SK-N-SH (cell line): Measurements from ENCODE around the gene SNAI1. TPM values are rescaled to one million over a fixed set of nuclear protein-coding genes. Genes with fewer than 3 reads are reported as not detected.

Experiments used
- CTCF ChIA-PET: fragments of 300-600, 350-600 bp; formaldehyde crosslinking; extraction: SDS; loops from one replicate; lab custom pipeline; 2021; lab: Yijun Ruan, JAX
- POLR2A ChIA-PET: fragments of 350-600 bp; sonication (Branson Sonifier 250); formaldehyde crosslinking; extraction: SDS; loops from one replicate; lab custom pipeline; 2020; ENCODE audit warnings: antibody characterized with exemption, inconsistent platforms; lab: Yijun Ruan, JAX
- DNase-seq: peaks from one replicate; pipeline ENCODE4 v3.0.0; 2012
- H2AFZ ChIP-seq: fragments of 200-600 bp; sonication (generic); 2 replicates; pipeline ENCODE4 v1.8.1; 2016; ENCODE audit warnings: antibody characterized with exemption, mild to moderate bottlenecking, low read depth
- H3F3A ChIP-seq: fragments of 200-600 bp; sonication (generic); replicated peaks from 2 replicates; pipeline ENCODE3; 2016; ENCODE audit warnings: antibody characterized with exemption, mild to moderate bottlenecking; ENCODE audit not compliant: insufficient read depth
- H3K27ac ChIP-seq, 2 experiments: fragments of 200-500 bp in 1 of 2; fragments of 200-600 bp in 1 of 2; sonication (Bioruptor generic) in 1 of 2; sonication (generic), shearing (Covaris generic) in 1 of 2; 2 replicates each; pipeline versions ENCODE4 v1.5.1 to v1.6.1; 2014 to 2016; ENCODE audit warnings: low read depth in 2 of 2, inconsistent platforms in 1 of 2, low read length in 1 of 2, mild to moderate bottlenecking in 1 of 2, mixed read lengths in 1 of 2
- H3K27me3 ChIP-seq: fragments of 200-600 bp; sonication (generic), shearing (Covaris generic); 2 replicates; pipeline ENCODE4 v1.6.1; 2016; ENCODE audit warnings: mixed run types; ENCODE audit not compliant: insufficient read depth
- H3K36me3 ChIP-seq, 2 experiments: fragments of 200-500 bp in 1 of 2; fragments of 200-600 bp in 1 of 2; sonication (Bioruptor generic) in 1 of 2; sonication (generic) in 1 of 2; replicated peaks in 1 of 2; 2 replicates each; pipeline versions ENCODE3 to v1.5.1; 2014 to 2016; ENCODE audit warnings: low read length in 1 of 2, mild to moderate bottlenecking in 1 of 2; ENCODE audit not compliant: insufficient read depth in 2 of 2, control insufficient read depth in 1 of 2
- H3K4me1 ChIP-seq, 2 experiments: fragments of 200-500 bp in 1 of 2; fragments of 200-600 bp in 1 of 2; sonication (Bioruptor generic) in 1 of 2; sonication (generic), shearing (Covaris generic) in 1 of 2; 2 replicates each; pipeline versions ENCODE4 v1.5.1 to v1.6.1; 2014 to 2016; ENCODE audit warnings: low read depth in 1 of 2, low read length in 1 of 2, mixed run types in 1 of 2; ENCODE audit not compliant: insufficient read depth in 2 of 2, control insufficient read depth in 1 of 2
- H3K4me2 ChIP-seq: fragments of 200-600 bp; sonication (generic), shearing (Covaris generic); 2 replicates; pipeline ENCODE4 v1.6.1; 2017; ENCODE audit warnings: mixed run types
- H3K4me3 ChIP-seq, 2 experiments: fragments of 200-500 bp in 1 of 2; fragments of 200-600 bp in 1 of 2; sonication (Bioruptor generic) in 1 of 2; sonication (generic), shearing (Covaris generic) in 1 of 2; 2 replicates each; pipeline versions ENCODE4 v1.5.1 to v1.8.1; 2014 to 2016; ENCODE audit warnings: low read depth in 2 of 2, inconsistent platforms in 1 of 2, low read length in 1 of 2, mild to moderate bottlenecking in 1 of 2, mixed read lengths in 1 of 2, moderate library complexity in 1 of 2
- H3K79me2 ChIP-seq: fragments of 200-600 bp; sonication (generic); 2 replicates; pipeline ENCODE4 v1.8.1; 2017; ENCODE audit warnings: mild to moderate bottlenecking; ENCODE audit not compliant: insufficient read depth
- H3K9ac ChIP-seq: fragments of 200-600 bp; sonication (generic); 2 replicates; pipeline ENCODE4 v1.6.1; 2017; ENCODE audit warnings: mixed run types
- H3K9me2 ChIP-seq: fragments of 200-600 bp; sonication (generic); 2 replicates; pipeline ENCODE4 v1.6.1; 2017; ENCODE audit warnings: mixed run types
- H3K9me3 ChIP-seq: fragments of 200-600 bp; sonication (generic); 2 replicates; pipeline ENCODE4 v1.6.1; 2017; ENCODE audit warnings: mixed run types, mild to moderate bottlenecking, moderate library complexity
- H4K20me1 ChIP-seq: fragments of 200-600 bp; sonication (generic); 2 replicates; pipeline ENCODE4 v1.6.1; 2017; ENCODE audit warnings: mild to moderate bottlenecking, mixed run types; ENCODE audit not compliant: insufficient read depth
- CHD2 ChIP-seq: fragments of 150-350 bp; IDR thresholded peaks from 2 replicates; pipeline ENCODE4 v1.6.1; 2018; ENCODE audit warnings: low read length; ENCODE audit not compliant: partially characterized antibody
- ELF1 ChIP-seq: IDR thresholded peaks from 2 replicates; pipeline ENCODE4 v1.4.0; 2012
- EP300 ChIP-seq, 2 experiments: IDR thresholded peaks; 2 replicates each; pipeline versions ENCODE4 v1.4.0 to v1.6.1; 2012; ENCODE audit warnings: borderline replicate concordance in 1 of 2, low read depth in 1 of 2, low read length in 1 of 2
- EZH2phosphoT487 ChIP-seq: fragments of 200-600 bp; sonication (generic); IDR thresholded peaks from 2 replicates; pipeline ENCODE4 v1.6.1; 2017; ENCODE audit warnings: low read depth, mixed run types, mild to moderate bottlenecking, antibody characterized with exemption, moderate library complexity, borderline replicate concordance
- FOSL2 ChIP-seq: IDR thresholded peaks from 2 replicates; pipeline ENCODE4 v1.4.0; 2012; ENCODE audit warnings: low read depth, mild to moderate bottlenecking, moderate library complexity, borderline replicate concordance
- FOXJ3 ChIP-seq: sonication (generic); formaldehyde crosslinking; IDR thresholded peaks from 2 replicates; pipeline ENCODE4 v1.5.1; 2020; ENCODE audit warnings: mild to moderate bottlenecking, missing genetic modification reagents
- GABPA ChIP-seq: IDR thresholded peaks from 2 replicates; pipeline ENCODE4 v1.4.0; 2012; ENCODE audit warnings: low read depth, mild to moderate bottlenecking
- GATA2 ChIP-seq: sonication (generic); formaldehyde crosslinking; IDR thresholded peaks from 2 replicates; pipeline ENCODE4 v1.5.0; 2020; ENCODE audit warnings: mild to moderate bottlenecking, missing genetic modification reagents
- JUND ChIP-seq: IDR thresholded peaks from 2 replicates; pipeline ENCODE4 v1.4.0; 2012
- MEF2A ChIP-seq: IDR thresholded peaks from 2 replicates; pipeline ENCODE4 v1.4.0; 2012; ENCODE audit warnings: low read depth, borderline replicate concordance
- MXI1 ChIP-seq: IDR thresholded peaks from 2 replicates; pipeline ENCODE4 v1.6.1; 2012; ENCODE audit warnings: mild to moderate bottlenecking, low read depth, low read length, improper control_type of control experiment
- NFIC ChIP-seq: IDR thresholded peaks from 2 replicates; pipeline ENCODE4 v1.4.0; 2012; ENCODE audit warnings: borderline replicate concordance
- NRF1 ChIP-seq: IDR thresholded peaks from 2 replicates; pipeline ENCODE4 v1.6.1; 2012; ENCODE audit warnings: low read depth, mild to moderate bottlenecking, low read length
- PBX3 ChIP-seq: IDR thresholded peaks from 2 replicates; pipeline ENCODE4; 2012
- POLR2AphosphoS5 ChIP-seq: IDR thresholded peaks from 2 replicates; pipeline ENCODE4 v1.6.1; 2012; ENCODE audit warnings: low read depth, low read length
- RAD21 ChIP-seq: IDR thresholded peaks from 2 replicates; pipeline ENCODE4 v1.6.1; 2012; ENCODE audit warnings: mild to moderate bottlenecking, low read length
- RCOR1 ChIP-seq: fragments of 150-350 bp; IDR thresholded peaks from 2 replicates; pipeline ENCODE4 v1.6.1; 2017; ENCODE audit warnings: antibody characterized with exemption, low read length
- REST ChIP-seq: IDR thresholded peaks from 2 replicates; pipeline ENCODE4 v1.6.1; 2012; ENCODE audit warnings: mild to moderate bottlenecking, low read depth, low read length, moderate library complexity
- RFX5 ChIP-seq: IDR thresholded peaks from 2 replicates; pipeline ENCODE4 v1.6.1; 2012; ENCODE audit warnings: mild to moderate bottlenecking, improper control_type of control experiment, low read length
- RXRA ChIP-seq: IDR thresholded peaks from 2 replicates; pipeline ENCODE4 v1.4.0; 2012; ENCODE audit warnings: low read depth, mild to moderate bottlenecking, borderline replicate concordance
- SIN3A ChIP-seq: IDR thresholded peaks from 2 replicates; pipeline ENCODE4 v1.6.1; 2012; ENCODE audit warnings: low read depth, mild to moderate bottlenecking, low read length, moderate library complexity, borderline replicate concordance
- TAF1 ChIP-seq: IDR thresholded peaks from 2 replicates; pipeline ENCODE4 v1.6.1; 2012; ENCODE audit warnings: low read depth, mild to moderate bottlenecking, low read length, moderate library complexity, borderline replicate concordance
- TCF12 ChIP-seq: IDR thresholded peaks from 2 replicates; pipeline ENCODE4 v1.4.0; 2012
- TEAD4 ChIP-seq: IDR thresholded peaks from 2 replicates; pipeline ENCODE4 v1.4.0; 2012; ENCODE audit warnings: mild to moderate bottlenecking, borderline replicate concordance; ENCODE audit not compliant: insufficient read depth
- USF1 ChIP-seq: IDR thresholded peaks from 2 replicates; pipeline ENCODE4 v1.4.0; 2012; ENCODE audit warnings: low read depth, borderline replicate concordance
- USF2 ChIP-seq: fragments of 150-350 bp; IDR thresholded peaks from 2 replicates; pipeline ENCODE4 v1.6.1; 2017; ENCODE audit warnings: antibody characterized with exemption, low read length, low read depth, borderline replicate concordance
- YY1 ChIP-seq: IDR thresholded peaks from 2 replicates; pipeline ENCODE4 v1.4.0; 2012; ENCODE audit warnings: low read depth, mild to moderate bottlenecking
- WGBS: methylation state at CpG from one replicate; pipeline ENCODE4 v1.1.6; 2017; ENCODE audit warnings: low lambda C conversion rate; 5-methylcytosine and 5-hydroxymethylcytosine counted together
- polyA plus RNA-seq, 3 experiments: library from polyadenylated mRNA; depleted of rRNA; stranded (reverse); fragments of >200 nt; gene quantifications; 2 replicates each; pipeline ENCODE4 v1.2.3, GENCODE V29; 2012

Gene SNAI1
- polyA plus RNA-seq, 1 of the 3 experiments (the other 2 are of a cell fraction): 6.2 TPM

- H3K27me3 ChIP-seq: no peaks in the 10 kb centered on the region
- peaks cover 18% of the 10 kb centered on the region for H4K20me1 ChIP-seq
- CTCF ChIA-PET: interaction anchor here (0.7 to 3.5 kb wide), 4 partner anchors 9 to 133 kb away, joined by 3 to 24 read pairs (median 11); no protein-coding TSS in a partner anchor
- TF ChIP-seq NFIC (peak; percentile 53), JUND (no peak), ELF1 (no peak), TCF12 (peak; percentile 83), EP300 (IDR thresholded peaks at IDR 0.05; ENCODE audit: borderline replicate concordance in 1 of 2, low read depth in 1 of 2, low read length in 1 of 2) (no peak), GATA2 (CRISPR knock-in tag) (no peak), TEAD4 (no peak), POLR2AphosphoS5 (peak; percentile 22; the same call in 1 of the 2 replicates), USF1 (peak; percentile 90), RFX5 (no peak), MEF2A (no peak), USF2 (peak; percentile 79), NRF1 (no peak), FOXJ3 (CRISPR knock-in tag) (no peak), RCOR1 (no peak), TAF1 (no peak), RXRA (no peak), SIN3A (no peak), MXI1 (peak; percentile 71), FOSL2 (no peak), REST (no peak), CHD2 (peak; percentile 17), GABPA (no peak), YY1 (no peak), RAD21 (no peak), PBX3 (no peak), EZH2phosphoT487 (no peak)
Observed at GRCh38 chr20:49938173-49939163, 44.3 kb upstream of the SNAI1 start.

More at GRCh38 chr20:49938173-49939163, 44.3 kb upstream of the SNAI1 start:
- Histone ChIP-seq H3K9me3 (no peaks in the 10 kb centered on the region), H3K9ac (no peak overlapping the region), H3K4me1 (peaks cover 18 to 21% of the 10 kb centered on the region in 2 experiments; a peak in 3 of 4 replicates), H3K9me2 (no peaks in the 10 kb centered on the region), H2AFZ (no peak overlapping the region; the same call in 1 of the 2 replicates), H3K4me2 (peak overlapping the region; percentile 89), H3K36me3 (peaks cover 12 to 30% of the 10 kb centered on the region in 2 experiments), H3K79me2 (peaks cover 73% of the 10 kb centered on the region), H3K27ac (peak overlapping the region; percentile 64 to 66), H3K4me3 (peak overlapping the region; percentile 26 to 90), H3F3A (peaks cover 17% of the 10 kb centered on the region)
- POLR2A ChIA-PET: interaction anchor here (1.1 kb wide), 1 partner anchor 133 kb away, joined by 5 read pairs; no protein-coding TSS in a partner anchor
- 50% methylated on average over 12 of the region's 12 CpGs for WGBS
- peak; percentile 76 for DNase-seq
